A549 (cell line): Measurements from ENCODE around the gene RAE1.

Source experiments
- CTCF ChIP-seq: fragments of >200 bp; sonication (Bioruptor Twin); formaldehyde crosslinking; IDR thresholded peaks from 3 replicates; pipeline ENCODE4 v1.5.1; 2016
- PHF8 ChIP-seq: fragments of 200-600 bp; sonication (generic); IDR thresholded peaks from 2 replicates; pipeline ENCODE4 v1.6.1; 2016; ENCODE audit warnings: low read depth, mild to moderate bottlenecking, antibody characterized with exemption, moderate library complexity, borderline replicate concordance

- TF ChIP-seq CTCF (no peak), PHF8 (no peak)
These were observed 40.6 kb downstream of the RAE1 start for GRCh38 chr20:57391439-57392301.
